GM18909 (cell line): Measurements from ENCODE around the gene ITGBL1.
A peak's percentile ranks its signal among the peaks of the same experiment; 100 is the strongest.

Experiments used
- ATAC-seq: cut with Tn5 transposase; IDR thresholded peaks from one replicate; pipeline ENCODE4 v1.9.1; 2021; ENCODE audit warnings: mild to moderate bottlenecking; ENCODE audit not compliant: unreplicated experiment, poor library complexity

Gene ITGBL1

DNA sequence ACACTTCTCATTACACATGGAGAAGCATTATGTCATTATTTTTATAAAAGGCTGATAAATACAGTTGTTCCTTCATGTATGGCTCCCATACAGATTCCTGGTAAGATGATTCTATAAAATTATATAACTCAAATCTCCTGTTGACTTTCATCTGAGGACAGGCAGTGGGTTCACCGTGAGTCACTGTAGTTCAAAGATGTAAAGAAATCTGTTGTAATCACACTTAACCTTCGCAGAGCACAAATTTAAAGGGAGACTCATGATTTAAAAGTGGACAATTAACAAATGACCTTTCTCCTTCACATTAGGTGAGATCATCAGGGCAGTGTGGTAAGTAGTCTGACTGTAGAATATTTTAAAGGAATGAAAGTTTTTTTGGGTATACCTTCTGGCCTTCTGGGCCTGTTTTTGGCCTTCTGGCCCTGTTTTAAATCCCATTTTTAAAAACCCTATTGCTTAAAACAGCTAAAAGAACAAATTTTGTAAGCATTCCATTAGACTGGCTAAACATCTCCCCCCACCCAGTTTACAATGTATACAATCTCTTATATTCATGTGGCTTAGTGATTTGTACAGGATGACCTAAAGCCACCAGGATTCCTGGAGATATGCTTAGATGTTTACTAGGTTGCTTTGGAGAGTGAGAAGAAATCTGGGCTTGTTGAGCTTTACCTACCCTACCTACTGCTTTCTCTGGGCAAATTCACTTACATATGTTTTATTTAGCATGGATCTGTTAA is 171.2 kb downstream of the ITGBL1 start:
- no peak for ATAC-seq

DNA sequence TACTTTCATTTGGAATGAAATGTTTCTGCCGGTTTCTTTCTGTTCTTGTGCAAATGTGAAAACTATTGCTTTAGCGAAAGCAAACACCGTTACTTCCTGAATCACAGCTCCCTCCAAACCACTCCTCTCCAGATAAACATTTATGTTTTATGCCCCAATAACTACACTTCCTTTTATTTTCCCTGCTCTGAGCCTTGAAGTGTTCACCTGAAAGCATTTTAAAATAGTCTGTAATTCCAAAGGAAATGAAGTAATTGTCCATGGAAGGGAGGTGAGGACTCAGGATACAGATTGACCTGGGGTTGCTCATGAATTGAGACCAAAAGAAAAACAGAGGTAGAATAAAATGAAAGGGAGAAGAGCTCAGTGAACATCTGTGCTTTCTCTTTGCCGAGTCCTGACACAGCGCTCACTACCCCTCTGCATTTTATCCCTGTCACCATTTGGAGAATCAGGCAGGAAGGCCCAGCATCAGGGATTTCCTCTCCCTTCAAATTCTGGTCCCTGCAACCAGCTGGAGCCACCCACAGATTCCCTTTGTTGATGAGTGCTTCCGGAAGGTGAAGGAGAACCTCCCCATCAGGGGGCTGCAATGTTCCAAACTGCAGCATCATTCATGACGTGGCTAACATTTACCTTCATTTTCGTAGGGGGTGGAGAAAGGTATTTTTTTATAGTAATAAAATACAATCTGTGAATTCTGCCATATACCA is 171.9 kb downstream of the ITGBL1 start:
- ATAC-seq = no peak

DNA sequence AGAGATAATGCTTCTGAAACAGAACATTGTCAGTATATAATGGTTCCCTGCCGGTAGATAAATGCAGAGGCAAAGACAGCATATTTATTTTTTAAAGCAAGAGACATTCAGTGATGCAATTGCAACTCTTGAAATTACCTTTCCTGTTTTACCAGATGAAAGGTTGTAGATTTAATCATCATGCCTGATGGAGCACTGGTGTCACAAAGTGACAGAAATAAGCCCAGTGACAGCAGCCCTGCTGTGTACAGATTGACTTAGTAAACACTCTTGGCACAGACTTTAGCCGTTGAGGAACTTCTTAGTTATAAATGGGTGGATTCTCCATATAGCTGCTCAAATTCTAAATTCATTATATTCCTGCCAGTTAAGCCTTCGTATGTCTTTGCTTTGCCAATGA is 172.5 kb downstream of the ITGBL1 start:
- no peak for ATAC-seq

DNA sequence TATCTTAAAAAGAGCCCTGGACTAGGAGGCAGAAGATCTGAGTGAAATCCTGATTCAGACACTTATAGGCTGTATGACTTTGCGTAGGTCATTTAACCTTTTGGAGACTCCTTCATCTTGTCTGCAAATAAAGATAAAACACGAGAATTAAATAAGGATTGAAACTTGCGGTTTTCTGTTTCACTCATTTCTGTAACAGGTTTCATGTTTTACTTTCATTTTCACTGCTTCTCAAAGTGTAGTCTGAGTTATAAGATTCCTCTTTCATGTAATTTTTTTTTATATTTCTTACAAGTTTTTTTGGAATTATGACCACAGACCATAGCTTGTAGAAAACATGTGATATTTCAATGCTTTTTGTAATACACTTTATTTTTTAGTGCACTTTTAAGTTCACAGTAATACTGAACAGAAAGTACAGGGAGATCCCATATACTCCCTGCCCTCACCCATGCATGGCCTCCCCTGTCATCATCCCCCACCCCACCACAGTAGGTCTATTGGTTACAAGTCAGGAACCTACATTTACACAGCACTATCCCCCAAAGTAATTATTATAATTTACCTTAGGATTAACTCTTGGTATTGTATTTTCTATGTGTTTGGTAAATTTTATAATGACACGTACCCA is 174.6 kb downstream of the ITGBL1 start:
- peak; percentile 94 for ATAC-seq

DNA sequence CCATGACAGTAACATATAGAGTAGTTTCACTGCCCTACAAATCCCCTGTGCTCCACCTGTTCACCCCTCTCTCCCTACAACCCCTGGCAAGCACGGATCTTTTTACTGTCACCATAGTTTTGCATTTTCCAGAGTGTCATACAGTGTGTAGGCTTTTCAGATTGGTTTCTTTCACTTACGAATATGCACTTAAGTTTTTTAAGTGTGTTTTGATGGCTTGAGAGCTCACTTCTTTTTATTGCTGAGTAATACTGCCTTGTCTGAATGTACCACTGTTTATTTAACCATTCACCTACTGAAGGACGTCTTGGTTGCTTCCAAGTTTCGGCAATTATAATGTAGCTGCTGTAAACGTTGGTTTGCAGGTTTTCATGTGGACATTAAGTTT is 175.1 kb downstream of the ITGBL1 start:
- ATAC-seq = peak; percentile 61

DNA sequence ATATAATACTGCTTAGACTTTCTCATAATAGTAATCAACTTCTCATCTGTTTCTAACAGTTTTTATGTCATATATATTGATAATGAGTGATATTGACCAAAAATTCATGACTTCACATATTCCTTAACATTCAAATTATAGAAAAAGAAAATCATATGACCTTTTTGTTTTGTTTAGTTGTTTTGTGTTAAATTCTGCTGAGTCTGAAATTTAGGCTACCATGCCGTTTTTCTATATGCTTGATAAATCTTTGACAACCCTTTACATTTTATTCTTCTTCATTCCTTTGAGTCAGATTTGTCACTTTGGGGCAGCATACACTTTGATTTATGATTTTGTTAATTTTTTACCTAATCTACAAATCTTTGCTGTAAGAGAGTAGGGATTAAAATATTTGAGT is 176.4 kb downstream of the ITGBL1 start:
- ATAC-seq = no peak

DNA sequence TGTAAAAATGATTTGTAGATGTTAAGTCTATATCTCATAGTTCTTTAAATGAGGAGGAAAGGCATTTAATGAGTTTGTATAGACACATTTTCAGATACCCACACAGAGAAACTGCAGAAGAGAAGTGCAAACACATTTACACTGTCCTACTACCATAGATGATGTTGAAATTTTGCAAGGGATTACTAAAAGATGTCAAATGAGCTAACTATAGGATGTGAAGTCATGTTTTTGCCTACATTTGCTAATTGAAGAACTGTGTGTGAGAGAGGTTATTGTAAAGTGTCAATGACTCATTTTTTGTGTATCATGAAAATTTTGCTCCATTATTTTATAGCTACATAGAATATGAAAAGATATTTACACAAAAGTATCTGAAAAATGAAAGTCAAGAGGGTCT is 178.9 kb downstream of the ITGBL1 start:
- ATAC-seq = no peak

DNA sequence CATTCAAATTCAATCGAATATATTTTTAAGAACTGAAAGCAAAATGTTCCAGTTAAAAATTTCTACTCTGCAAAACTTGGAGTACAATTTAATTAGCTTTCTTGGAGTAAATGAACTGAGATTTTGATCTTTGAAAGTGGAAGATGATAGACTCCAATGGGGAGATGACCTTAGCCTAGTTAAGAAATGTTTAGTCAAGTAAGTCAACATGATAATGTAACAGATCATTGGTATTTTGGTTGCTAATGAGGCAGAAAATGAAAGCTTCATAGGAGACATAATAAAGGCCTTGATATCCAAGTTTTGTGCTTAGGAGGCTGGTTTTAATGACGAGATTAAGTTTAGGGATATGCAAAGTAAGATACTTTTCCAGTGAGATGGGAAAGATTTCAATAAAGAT is 181.7 kb downstream of the ITGBL1 start:
- ATAC-seq = no peak

DNA sequence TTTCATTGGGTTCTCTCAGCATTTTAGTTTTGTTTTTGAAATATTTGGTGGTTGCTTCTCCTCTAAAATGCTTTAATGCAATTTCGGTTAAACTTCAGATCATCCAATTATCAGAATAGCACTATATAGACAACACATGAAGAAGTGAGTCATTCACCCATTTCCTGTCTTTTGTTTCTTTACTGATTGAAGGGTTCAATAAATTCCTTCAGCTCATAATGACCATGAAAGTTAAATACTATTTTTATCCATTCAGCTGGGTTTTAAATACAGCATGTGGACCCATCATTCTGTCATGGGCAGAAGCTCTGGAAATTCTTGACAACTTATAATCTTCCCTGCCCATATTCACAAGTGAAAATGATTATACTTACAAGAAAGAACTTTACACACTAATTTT is 187.2 kb downstream of the ITGBL1 start:
- ATAC-seq = no peak

DNA sequence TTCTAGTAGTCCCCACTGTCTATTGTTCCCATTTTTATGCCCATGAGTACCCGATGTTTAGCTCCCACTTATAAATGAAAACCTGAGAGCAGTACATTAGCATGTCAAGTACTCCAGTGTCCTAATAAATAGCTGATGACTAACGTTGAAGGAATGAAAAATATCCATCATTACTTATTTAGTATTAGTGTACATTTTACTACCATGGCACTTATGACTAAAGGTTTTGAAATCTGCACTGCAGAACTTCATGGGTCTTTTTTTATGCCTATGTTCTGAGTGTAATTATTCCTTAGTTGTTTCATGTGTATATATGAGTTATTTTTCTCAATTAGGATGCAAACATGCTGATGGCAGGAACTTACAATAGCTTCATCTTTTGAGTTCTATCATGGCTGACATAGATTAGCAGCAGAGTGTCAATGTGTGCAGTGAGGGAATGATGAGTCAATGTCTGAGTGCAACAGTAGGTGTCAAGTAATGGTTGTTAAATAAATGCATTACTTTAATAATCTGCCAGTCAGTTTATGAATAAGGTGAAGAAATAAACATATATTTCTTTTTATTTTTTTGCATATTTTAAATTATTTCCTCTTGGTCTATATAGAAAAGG is 188.4 kb downstream of the ITGBL1 start:
- ATAC-seq = no peak

DNA sequence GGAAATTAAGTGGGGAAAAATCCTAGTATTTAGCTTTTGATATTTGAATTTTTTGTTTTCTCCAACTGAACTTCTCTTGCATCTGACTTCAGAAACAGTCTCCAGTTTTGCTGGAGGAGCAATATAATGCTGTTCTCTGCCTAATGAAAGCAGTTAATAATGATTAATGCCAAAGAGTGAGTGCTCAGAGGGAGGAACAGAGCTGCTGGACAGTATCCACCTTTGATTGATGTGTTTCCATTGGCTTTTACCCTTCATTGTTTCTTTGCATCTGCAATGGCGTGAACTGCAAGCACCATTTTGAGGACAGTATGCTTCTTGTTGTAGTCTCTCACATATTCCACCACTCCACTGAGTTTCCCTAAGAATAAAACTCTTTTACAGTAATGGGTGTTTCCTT is 193.4 kb downstream of the ITGBL1 start:
- no peak for ATAC-seq

DNA sequence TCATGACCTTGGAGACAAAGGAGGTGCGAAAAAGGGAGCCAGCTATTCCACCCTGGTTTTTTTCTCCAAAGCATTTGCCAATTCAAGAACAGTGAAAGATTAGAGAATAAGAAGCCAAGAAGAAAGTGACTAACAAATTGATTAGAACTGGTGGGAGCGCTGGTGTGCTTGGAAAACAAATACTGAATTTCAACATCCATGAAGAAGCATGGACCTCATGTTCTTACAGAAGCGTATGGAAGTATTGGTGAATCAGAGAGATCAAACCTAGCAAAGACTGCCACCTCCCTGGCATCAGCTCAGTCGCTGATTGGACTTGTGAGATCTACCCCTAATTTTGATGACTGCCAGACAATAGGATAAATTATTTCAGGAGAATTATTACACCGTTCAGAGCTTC is 195.3 kb downstream of the ITGBL1 start:
- ATAC-seq = no peak

DNA sequence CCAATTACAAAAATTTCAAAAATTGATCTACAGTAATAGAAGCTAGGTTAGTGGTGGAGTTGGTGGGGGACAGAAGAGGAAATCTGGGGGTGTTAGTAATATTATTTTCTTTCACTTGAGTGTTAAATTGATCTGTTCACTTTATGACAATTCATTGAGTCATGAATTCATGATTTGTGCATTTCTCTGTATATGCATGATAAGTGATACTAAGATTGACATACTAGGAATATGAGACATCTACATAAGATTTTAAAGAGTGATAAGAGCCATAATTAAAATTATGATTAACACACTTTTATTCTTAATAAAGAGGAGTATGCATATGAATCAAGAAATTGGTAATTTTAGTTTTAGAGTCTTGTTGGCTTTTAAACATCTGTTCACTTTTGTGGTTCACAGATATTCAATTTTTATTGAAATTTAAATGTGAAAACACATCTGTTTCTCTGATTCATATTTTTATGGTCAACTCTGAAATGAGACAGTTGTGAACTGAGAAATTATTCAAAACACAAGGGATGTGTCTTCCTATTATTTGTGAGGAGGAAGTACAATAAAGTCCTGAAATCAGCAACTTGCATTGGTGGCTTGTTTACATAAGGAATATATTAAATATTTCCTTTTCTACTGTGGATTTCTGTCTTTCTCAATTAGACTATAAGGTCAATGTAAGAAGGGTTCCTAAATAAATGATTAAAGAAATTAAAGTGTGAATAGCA is 196.5 kb downstream of the ITGBL1 start:
- ATAC-seq = no peak

DNA sequence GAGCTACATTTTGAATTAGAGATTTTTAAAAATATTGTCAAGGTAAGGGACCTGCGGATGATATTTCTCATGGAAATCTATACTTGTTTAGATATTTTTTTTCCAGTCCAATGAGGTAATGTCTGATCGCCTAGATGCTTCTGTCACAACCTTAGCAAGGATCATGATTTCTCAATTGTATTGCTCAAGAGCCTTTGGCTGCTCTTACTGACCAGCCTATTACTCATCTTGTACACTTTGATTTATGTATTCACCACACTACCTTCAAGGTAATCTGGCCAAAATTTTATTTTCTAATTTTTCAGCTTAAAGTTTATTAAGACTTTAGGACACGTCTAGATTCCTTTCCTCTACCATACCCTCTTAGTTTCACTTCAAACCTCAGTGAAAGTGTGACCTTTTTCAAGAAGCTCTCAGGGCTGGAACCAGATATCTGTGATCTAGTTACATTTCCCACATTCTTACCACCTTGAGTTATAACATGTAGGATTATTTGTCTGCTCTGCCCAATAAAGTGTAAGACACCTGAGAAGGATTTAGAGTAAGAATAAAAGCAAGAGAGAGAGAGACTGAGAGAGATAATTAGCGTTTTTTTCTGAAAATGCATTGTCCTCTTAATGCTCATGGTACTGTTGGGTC is 197.1 kb downstream of the ITGBL1 start:
- no peak for ATAC-seq

DNA sequence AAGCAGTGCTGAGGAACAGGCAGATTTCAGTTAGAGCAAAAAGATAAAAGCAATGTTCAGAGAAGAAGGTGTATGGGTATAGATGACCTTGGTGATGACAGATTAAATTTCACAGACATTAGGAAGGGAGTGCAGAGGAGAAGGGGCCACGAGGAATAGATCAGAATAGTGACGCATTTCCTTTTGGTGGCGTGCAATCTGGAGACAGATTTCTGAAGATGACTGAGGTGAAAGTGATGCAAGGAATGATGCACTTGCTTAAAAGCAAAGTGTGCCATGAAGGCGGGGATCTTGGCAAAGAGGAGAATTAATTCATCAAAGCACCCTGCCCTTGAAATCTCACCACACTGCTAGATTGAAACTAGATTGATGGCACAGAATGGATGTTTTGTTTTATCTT is 202.4 kb downstream of the ITGBL1 start:
- ATAC-seq = no peak

DNA sequence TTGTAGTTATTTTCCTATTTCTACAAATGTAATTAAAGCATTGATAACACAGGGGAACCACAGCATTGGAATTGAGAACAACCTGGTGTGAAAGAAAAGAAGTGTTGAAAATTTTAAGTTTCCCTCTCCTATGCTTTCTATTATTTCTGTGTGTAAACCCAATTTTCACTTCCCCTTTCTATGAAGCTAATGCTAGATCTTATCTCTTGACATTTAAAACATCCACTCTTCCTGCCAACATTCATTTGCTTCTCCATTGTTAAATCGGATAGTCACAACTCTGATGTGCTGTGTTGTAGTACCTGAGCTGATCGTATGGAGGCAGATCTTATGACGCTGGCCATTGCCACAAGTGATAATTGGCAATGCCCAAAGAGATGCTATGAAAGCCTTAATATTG is 203.0 kb downstream of the ITGBL1 start:
- peak; percentile 71 for ATAC-seq

DNA sequence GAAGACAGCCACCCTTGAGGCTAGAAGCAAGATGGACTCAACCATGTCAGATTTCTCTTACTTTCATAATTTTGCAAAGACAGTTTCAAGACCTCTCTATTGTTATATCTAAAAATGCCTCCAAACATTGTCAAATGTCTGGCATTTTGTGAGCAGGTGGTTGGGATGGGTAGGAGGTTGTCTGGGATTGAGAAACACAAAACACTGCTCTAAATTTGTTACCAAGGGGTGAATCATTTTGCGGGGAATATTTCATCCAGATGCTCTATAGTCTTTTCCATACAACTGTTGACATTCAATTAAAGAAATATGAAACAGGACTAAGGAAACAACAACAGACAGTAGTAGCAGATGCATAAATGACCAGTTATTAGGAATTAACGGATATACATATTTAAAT is 208.2 kb downstream of the ITGBL1 start:
- ATAC-seq = no peak

DNA sequence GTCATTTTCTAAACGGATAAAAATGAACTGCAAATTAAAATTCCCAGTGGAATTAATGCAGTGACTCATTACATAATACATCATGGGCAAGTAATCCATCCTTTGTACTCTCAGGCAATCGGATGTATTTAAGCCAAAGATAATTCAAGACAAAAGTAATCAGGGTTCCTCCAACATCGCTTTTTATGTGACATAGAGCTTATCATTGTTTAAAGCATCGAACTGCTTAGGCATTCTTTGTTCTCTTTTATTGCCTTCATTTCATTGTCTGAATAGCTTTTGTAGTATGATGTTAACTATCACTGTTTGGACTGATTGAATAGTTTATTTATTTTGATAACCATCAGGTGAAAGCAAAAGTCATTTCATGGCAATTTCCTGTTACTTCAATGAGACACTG is 209.4 kb downstream of the ITGBL1 start:
- no peak for ATAC-seq

DNA sequence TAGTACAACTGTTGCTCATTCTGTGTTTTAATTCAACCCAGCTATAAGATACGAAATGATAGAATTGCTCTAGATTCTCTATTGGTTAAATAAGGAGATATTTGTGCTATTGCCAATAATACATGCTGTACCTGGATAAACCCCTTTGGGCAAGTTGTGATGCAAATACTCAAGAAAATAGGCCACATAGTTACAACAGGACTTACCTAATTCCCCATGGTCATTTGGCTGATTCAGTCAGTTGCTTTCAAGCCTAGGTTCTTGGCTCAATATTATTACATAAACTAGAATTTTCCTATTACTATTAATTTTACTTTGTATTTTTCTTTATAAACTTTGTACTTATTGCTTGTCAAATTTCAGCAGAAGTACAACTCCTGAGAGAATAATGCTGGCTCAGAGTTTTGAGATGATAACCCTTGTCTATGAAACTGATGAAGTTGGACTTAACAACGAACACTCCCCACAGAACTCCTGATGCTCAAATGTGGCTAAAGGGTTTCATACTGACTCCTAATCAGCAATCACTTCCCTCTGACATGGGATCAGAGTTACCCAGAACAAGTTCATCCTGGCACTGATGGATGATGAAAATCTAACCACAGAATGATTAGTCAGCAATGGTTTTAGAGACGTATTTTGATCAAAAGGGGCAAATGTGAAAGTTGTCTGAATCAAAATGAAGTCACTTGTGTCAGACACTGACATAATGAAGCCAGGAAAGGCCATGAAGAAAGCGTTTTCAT is 221.1 kb downstream of the ITGBL1 start:
- no peak for ATAC-seq
